ENCODE data around the gene RER1. TPM values are rescaled to one million over a fixed set of nuclear protein-coding genes. Genes with fewer than 3 reads are reported as not detected.

Gene RER1
- total and polyA plus RNA-seq, 10 donors, result 51.1 to 131 (median 79.0) TPM

GRCh38 chr1:2350501-2350900 lies 41.1 kb upstream of the RER1 start:
- intact Hi-C loops (cut with DNase I; ENCODE audit: low total_unique reads), result no loop called here
- WGBS, 5 donors, result 82 to 91% (median 85%) methylated on average over 8 to 10 of the region's 10 CpGs
- TF ChIP-seq, protein P1, sequence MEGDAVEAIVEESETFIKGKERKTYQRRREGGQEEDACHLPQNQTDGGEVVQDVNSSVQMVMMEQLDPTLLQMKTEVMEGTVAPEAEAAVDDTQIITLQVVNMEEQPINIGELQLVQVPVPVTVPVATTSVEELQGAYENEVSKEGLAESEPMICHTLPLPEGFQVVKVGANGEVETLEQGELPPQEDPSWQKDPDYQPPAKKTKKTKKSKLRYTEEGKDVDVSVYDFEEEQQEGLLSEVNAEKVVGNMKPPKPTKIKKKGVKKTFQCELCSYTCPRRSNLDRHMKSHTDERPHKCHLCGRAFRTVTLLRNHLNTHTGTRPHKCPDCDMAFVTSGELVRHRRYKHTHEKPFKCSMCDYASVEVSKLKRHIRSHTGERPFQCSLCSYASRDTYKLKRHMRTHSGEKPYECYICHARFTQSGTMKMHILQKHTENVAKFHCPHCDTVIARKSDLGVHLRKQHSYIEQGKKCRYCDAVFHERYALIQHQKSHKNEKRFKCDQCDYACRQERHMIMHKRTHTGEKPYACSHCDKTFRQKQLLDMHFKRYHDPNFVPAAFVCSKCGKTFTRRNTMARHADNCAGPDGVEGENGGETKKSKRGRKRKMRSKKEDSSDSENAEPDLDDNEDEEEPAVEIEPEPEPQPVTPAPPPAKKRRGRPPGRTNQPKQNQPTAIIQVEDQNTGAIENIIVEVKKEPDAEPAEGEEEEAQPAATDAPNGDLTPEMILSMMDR (IDR thresholded peaks at IDR 0.05 in 8 of 11, conservative IDR thresholded peaks at IDR 0.05 in 3 of 11), result no peak
- TF ChIP-seq POLR2AphosphoS5 (IDR thresholded peaks at IDR 0.05), result no peak
- TF ChIP-seq POLR2A (IDR thresholded peaks at IDR 0.05), result no peak
- H3K9me3 ChIP-seq, result no peaks in the 10 kb centered on the region
- H3K36me3 ChIP-seq, result no peaks in the 10 kb centered on the region
- H3K27me3 ChIP-seq (replicated peaks in 1 of 7), result no peaks in the 10 kb centered on the region
- H3K4me1 ChIP-seq, result no peaks in the 10 kb centered on the region
- H3K4me3 ChIP-seq, result no peak overlapping the region
- H3K27ac ChIP-seq, result no peak overlapping the region
- DNase-seq, result peak; percentile 66

DNA sequence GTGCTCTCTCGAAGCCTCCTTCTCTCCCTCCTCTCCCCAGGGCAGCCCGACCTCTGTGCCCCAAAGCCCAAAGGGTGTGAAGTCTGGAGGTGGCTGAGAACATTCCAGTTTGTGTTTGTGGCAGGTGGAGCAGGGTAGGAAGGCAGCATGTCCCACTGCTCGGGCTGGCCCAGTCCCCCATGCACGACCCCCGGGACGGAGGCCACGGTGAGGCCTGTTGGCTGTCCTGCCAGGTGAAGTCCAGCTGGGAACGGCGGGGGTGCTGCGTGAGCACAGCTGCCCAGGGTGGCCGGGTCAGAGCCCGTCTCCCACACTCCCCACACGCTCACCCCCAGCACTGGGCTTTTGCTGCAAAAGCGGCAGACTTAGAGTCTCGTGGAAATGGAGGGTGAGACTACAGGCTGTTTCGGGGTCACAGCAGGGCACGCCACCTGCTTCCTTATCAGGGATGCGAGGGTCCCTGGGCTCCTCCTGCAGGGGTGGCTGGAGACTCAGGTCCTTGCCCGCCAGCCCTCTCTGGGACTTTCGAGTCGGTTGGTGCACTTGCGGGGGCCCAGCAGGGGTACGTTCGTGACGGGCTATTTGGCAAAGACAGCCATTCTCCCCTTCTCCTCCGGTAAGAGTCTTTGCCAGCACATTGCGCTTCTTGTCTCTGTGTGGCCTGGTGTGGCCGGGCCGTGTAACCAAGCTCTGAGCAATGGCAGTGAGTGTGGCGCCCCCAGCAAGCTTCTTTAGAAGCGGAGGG lies 40.6 kb upstream of the RER1 start:
- TF ChIP-seq POLR2AphosphoS5 (IDR thresholded peaks at IDR 0.05) (no peak), POLR2A (IDR thresholded peaks at IDR 0.05) (no peak)
- TF ChIP-seq, protein P1 (IDR thresholded peaks at IDR 0.05 in 8 of 11, conservative IDR thresholded peaks at IDR 0.05 in 3 of 11), result no peak
- Histone ChIP-seq H3K4me3 (no peak overlapping the region), H3K27me3 (replicated peaks in 1 of 7) (no peaks in the 10 kb centered on the region), H3K9me3 (no peaks in the 10 kb centered on the region), H3K27ac (no peak overlapping the region), H3K36me3 (no peaks in the 10 kb centered on the region), H3K4me1 (no peaks in the 10 kb centered on the region)
- 81 to 90% (median 86%) methylated on average over 20 to 31 of the region's 31 CpGs for WGBS, 5 donors
- intact Hi-C loops (cut with DNase I; ENCODE audit: low total_unique reads), result no loop called here
- peak; percentile 59 for DNase-seq

- H3K9me3 ChIP-seq, result no peaks in the 10 kb centered on the region
- H3K27me3 ChIP-seq (replicated peaks in 1 of 7), result no peaks in the 10 kb centered on the region
- intact Hi-C loops (cut with DNase I; ENCODE audit: low total_unique reads), result no loop called here
- 87 to 92% (median 89%) methylated on average over 8 of the region's 8 CpGs for WGBS, 5 donors
- H3K36me3 ChIP-seq, result no peaks in the 10 kb centered on the region
- H3K4me3 ChIP-seq, result no peak overlapping the region
- peak; percentile 31 for DNase-seq
- no peak overlapping the region for H3K27ac ChIP-seq
- TF ChIP-seq POLR2A (IDR thresholded peaks at IDR 0.05) (no peak), POLR2AphosphoS5 (IDR thresholded peaks at IDR 0.05) (no peak)
- TF ChIP-seq, protein P1 (IDR thresholded peaks at IDR 0.05 in 8 of 11, conservative IDR thresholded peaks at IDR 0.05 in 3 of 11), result no peak
- H3K4me1 ChIP-seq, result no peaks in the 10 kb centered on the region
Observed at GRCh38 chr1:2351723-2352122, 39.9 kb upstream of the RER1 start.

DNA sequence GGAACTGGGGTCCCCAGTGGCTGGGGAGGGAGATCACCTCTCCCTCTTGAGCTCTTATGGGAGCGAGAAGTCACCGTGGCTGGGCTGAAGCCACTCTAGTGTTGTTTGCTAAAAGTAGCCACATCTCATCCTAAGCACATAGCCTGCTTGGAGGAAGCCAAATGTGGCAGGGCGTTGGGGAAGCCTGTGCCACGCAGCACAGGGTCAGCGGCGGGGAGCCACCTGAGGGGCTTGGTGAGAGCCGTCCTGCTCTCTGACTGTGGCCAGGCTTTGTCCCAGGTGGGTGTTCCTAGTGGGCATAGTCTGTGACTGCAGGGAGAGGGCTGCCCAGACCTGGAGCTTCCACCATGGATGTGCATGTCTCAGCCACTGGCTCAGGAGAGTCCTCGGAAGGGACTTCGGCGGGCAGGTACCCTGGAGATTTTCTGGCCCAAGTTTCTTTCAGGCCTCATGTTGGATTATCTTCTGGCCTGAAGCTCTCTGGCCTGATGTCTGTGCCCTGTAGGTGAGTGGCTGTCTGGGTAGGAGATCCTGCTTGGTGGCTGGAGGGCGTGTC lies 39.2 kb upstream of the RER1 start:
- no peak for TF ChIP-seq POLR2A (IDR thresholded peaks at IDR 0.05)
- no peak for TF ChIP-seq POLR2AphosphoS5 (IDR thresholded peaks at IDR 0.05)
- TF ChIP-seq, protein P1 (IDR thresholded peaks at IDR 0.05 in 8 of 11, conservative IDR thresholded peaks at IDR 0.05 in 3 of 11), result no peak
- no peaks in the 10 kb centered on the region for H3K27me3 ChIP-seq (replicated peaks in 1 of 7)
- no peaks in the 10 kb centered on the region for H3K9me3 ChIP-seq
- WGBS, 5 donors, result 74 to 95% (median 92%) methylated on average over 10 to 11 of the region's 11 CpGs
- DNase-seq, result peak; percentile 58
- no peak overlapping the region for H3K4me3 ChIP-seq
- H3K27ac ChIP-seq, result no peak overlapping the region
- H3K36me3 ChIP-seq, result no peaks in the 10 kb centered on the region
- intact Hi-C loops (cut with DNase I; ENCODE audit: low total_unique reads), result no loop called here
- no peaks in the 10 kb centered on the region for H3K4me1 ChIP-seq

All from spleen (tissue), 11 donors.